Endothelial cell of hepatic sinusoid (primary cell): ENCODE data around the gene LYRM1.
"Not testable (repeated sequence)": the region's sequence is repeated elsewhere in the genome, so short reads cannot be mapped to it uniquely, and the experiment has no call there.

Experiments used
- in situ Hi-C: cut with HindIII; loops from 2 replicates; pipeline ENCODE4 v1.10.0; 2017; ENCODE audit warnings: low sequenced_read_pairs

Gene LYRM1

GRCh38 chr16:20971401-20971800, 70.8 kb downstream of the LYRM1 start:
- in situ Hi-C loops: no loop called here

- in situ Hi-C loops: not testable (repeated sequence)
These were observed 72.6 kb downstream of the LYRM1 start for GRCh38 chr16:20973201-20973600.
